Measurements from ENCODE around the gene CEACAM16.
"Not testable (repeated sequence)": the region's sequence is repeated elsewhere in the genome, so short reads cannot be mapped to it uniquely, and the experiment has no call there.

The CEACAM16 gene

DNA sequence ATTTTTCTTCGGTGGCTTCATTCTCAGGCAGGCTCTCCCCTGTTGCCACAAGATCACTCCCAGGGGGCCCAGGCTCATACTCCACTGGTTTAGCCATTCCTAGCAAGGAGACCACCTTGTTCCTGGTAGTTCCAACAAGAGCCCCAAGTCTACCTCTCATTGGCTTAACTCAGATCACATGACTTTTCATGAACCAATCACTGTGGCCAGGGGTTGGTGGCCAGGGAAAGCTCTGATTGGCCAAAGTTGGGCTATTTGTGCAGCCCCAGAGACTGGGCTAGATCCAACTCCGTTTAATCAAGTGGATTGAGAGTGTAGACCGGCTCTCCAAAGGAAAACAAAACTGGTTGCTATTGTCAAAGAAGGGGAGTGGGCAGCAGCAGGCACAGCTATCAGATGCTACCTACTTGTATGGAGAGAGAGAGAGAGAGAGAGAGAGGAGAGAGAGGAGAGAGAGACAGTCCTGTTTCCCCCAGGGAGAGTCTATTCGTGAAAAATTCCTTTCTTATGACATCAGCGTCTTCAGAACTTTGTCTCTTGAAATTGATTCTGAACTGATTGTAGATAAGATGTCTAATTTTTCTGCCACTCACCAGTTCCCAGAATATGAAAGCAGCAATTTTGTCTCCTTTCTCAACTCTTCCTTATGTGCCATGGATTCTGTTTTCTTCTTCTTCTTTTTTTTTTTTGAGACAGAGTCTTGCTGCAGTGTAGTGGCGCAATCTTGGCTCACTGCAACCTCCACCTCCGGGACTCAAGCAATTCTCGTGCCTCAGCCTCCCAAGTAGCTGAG is 21.7 kb upstream of the CEACAM16 start:
- DNase-seq (ENCODE audit: insufficient read length, low spot score) (no peak), FAIRE-seq (no peak)
- TF ChIP-seq SPI1 (IDR thresholded peaks at IDR 0.05; ENCODE audit: low read depth, low read length) (no peak), POLR2AphosphoS5 (IDR thresholded peaks at IDR 0.05; ENCODE audit: low read depth, low read length) (no peak), TAF1 (IDR thresholded peaks at IDR 0.05; ENCODE audit: low read depth, low read length) (no peak), PAX5 (IDR thresholded peaks at IDR 0.05; ENCODE audit: insufficient read depth, low read length, severe bottlenecking) (no peak), POLR2A (IDR thresholded peaks at IDR 0.05; ENCODE audit: low read depth, low read length) (no peak), POU2F2 (IDR thresholded peaks at IDR 0.05; ENCODE audit: low read depth, low read length) (no peak)

DNA sequence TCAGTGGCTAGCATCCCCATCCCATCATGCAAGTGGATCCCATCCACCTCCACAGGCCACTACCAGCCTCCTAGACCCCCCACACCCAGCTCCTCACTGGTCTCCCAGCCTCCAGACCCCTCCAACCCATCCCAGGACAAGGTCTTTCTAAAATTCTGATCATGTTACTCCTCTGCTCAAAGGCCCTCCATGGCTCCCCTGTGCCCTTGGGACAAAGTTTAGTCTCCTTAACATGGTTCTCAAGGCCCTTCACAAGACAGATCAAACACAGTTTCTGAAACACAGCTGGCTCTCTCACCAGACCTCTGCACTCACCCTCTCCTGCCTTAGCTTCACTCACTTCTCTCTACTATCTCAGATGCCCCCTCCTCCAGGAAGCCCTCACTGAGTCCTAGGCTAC is 18.4 kb upstream of the CEACAM16 start:
- FAIRE-seq (no peak), DNase-seq (ENCODE audit: insufficient read length, low spot score) (no peak)
- no peak for TF ChIP-seq PAX5 (IDR thresholded peaks at IDR 0.05; ENCODE audit: insufficient read depth, low read length, severe bottlenecking)
- no peak for TF ChIP-seq POLR2AphosphoS5 (IDR thresholded peaks at IDR 0.05; ENCODE audit: low read depth, low read length)
- no peak for TF ChIP-seq POLR2A (IDR thresholded peaks at IDR 0.05; ENCODE audit: low read depth, low read length)
- no peak for TF ChIP-seq SPI1 (IDR thresholded peaks at IDR 0.05; ENCODE audit: low read depth, low read length)
- TF ChIP-seq POU2F2 (IDR thresholded peaks at IDR 0.05; ENCODE audit: low read depth, low read length), result no peak
- no peak for TF ChIP-seq TAF1 (IDR thresholded peaks at IDR 0.05; ENCODE audit: low read depth, low read length)

DNA sequence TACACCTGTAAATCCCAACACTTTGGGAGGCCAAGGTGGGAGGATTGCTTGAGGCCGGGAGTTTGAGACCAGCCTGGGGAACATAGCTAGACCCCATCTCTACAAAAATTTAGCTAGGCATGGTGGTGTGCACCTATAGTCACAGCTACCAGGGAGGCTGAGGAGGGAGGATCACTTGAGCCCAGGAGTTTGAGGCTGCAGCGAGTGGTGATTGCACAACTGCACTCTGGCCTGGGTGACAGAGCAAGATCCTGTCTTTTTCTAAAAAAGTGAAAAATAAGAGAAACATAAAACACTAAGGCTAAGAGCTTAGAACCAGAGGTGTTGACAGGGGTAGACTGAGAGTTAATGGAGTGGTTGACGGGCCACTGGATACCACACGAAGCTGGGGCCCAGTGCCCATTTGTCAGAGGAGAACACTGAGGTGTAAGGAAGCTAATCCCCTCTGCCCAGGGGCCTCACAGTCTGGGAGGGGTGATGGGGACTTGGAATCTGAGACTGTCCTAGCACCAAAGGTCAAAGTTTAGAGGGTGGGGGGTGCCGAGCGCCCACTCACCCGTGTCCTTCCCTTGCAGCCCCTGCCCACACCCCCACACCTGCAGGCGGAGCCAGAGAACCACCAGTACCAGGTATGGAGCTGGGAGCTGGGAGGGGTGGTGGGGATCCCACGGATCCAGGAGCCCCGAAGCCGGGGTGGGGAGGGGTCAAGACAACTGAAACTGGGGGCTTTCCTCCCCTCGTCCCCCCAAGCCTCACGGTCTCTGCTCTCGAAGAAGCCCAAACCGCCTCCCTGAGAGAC is 16.8 kb upstream of the CEACAM16 start:
- no peak for FAIRE-seq
- TF ChIP-seq PAX5 (IDR thresholded peaks at IDR 0.05; ENCODE audit: insufficient read depth, low read length, severe bottlenecking), result no peak
- TF ChIP-seq POU2F2 (IDR thresholded peaks at IDR 0.05; ENCODE audit: low read depth, low read length), result no peak
- no peak for TF ChIP-seq TAF1 (IDR thresholded peaks at IDR 0.05; ENCODE audit: low read depth, low read length)
- TF ChIP-seq POLR2A (IDR thresholded peaks at IDR 0.05; ENCODE audit: low read depth, low read length), result no peak
- TF ChIP-seq POLR2AphosphoS5 (IDR thresholded peaks at IDR 0.05; ENCODE audit: low read depth, low read length), result no peak
- TF ChIP-seq SPI1 (IDR thresholded peaks at IDR 0.05; ENCODE audit: low read depth, low read length), result no peak
- DNase-seq (ENCODE audit: insufficient read length, low spot score), result no peak

DNA sequence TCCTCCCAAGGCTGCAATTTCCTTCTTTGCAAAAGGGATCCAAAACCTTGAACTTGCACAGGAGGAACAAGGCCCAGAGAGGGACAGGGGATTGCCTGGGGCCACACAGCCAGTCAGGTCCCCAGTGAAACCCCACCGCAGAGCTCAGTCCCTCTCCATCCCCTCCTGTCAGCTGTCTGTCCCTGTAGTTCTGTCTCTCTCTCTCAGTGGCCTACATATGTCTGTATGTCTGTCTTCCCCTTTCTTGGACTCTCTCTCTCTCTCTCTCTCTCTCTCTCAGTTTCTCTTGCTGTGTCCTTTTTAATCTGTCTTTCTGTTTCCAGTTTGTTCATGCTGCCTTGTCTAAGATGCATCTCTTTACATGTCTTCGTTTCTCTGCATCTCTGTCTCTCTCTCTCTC is 16.1 kb upstream of the CEACAM16 start:
- FAIRE-seq, result no peak
- no peak for DNase-seq (ENCODE audit: insufficient read length, low spot score)
- no peak for TF ChIP-seq POLR2A (IDR thresholded peaks at IDR 0.05; ENCODE audit: low read depth, low read length)
- 0 out of 2 replicates have a peak, but pooled peaks have one; percentile 16 for TF ChIP-seq SPI1 (IDR thresholded peaks at IDR 0.05; ENCODE audit: low read depth, low read length)

DNA sequence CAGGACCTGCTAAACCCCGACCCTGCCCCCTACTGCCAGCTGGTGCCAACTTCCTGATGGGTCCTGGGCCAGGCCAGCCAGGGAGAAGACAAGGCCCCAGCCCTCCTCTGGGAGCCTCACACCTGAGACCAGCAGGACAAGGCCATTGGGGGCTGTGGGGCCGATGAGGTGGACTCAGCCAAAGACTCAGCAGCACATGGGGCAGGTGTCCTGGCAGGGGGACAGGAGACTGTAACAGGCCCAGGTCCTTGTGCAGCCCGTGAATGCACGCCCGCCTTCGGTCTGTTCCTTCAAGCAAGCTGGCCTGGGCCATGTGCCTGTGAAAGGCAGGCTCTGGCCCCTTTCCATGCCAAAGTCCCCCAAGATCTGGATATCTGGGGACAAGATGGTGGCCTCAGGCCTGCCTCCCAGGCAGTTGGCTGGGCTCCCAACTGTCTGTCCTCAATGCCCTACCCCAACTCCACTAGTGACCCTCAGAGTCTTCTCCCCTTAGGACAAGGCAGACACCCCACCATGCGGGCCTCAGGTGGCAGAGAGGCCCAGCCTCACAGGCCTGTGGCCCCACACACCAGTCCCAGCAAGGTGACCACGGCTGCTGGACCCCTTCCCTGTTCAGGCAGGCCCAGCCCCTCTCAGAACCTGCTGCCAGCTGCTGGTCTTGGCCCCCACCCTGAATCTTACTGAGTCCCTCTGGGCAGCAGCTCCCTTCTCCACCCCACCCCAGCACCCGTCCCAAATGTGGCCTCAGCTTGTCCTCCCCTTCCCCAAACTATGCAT is 15.3 kb upstream of the CEACAM16 start:
- FAIRE-seq (no peak), DNase-seq (ENCODE audit: insufficient read length, low spot score) (no peak)
- TF ChIP-seq SPI1 (IDR thresholded peaks at IDR 0.05; ENCODE audit: low read depth, low read length), result no peak
- no peak for TF ChIP-seq POLR2A (IDR thresholded peaks at IDR 0.05; ENCODE audit: low read depth, low read length)

DNA sequence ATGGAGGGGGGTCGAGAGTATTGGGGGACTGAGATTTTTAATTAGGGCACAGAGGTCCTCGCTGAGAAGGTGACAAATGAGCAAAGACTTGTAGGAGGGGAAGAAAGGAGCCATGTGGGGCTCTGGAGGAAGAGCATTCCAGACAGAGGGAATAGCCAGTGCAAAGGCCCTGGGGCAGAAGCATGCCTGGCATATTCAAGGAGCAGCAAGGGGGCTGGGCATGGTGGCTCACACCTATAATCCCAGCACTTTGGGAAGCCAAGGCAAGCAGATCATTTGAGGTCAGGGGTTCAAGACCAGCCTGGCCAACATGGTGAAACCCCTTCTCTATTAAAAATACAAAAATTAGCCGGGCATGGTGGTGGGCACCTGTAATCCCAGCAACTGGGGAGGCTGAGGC is 14.6 kb upstream of the CEACAM16 start:
- FAIRE-seq; DNase-seq (ENCODE audit: insufficient read length, low spot score): not testable (repeated sequence)

DNA sequence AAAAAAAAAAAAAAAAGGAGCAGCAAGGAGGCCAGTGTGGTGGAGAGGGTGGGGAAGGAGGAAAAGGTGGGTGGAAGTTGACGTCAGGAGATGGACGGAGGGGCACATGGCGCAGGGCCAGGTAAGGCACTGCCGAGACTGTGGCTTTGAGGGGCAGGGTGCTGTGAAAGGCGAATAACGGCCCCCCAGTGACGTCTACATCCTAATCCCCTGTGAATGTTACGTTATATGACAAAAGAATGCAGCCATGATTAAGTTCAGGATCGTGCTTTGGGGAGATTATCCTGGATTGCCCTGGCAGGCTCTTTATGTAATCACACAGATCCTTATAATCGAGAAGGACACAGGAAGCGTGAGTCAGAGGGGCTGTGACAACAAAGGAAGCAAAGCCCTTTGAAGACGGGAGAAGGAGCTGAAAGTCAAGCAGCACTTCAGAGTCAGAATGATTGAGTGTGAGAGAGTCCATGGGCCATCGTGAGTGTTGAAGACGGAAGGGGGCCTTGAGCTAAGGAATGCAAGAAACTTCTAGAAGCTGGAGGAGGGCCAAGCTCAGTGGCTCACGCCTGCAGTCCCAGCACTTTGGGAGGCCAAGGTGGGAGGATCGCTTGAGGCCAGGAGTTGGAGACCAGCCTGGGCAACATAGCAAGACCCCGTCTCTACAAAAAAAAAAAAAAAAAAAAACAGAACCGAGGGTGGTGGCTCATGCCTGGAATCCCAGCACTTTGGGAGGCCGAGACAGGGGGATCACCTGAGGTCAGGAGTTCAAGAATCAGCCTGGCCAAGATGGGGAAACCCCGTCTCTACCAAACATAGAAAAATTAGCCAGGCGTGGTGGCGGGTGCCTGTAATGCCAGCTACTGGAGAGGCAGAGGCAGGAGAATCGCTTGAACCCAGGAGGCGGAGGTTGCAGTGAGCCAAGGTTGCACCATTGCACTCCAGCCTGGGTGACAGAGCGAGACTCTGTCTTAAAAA is 13.8 kb upstream of the CEACAM16 start:
- TF ChIP-seq SPI1 (IDR thresholded peaks at IDR 0.05; ENCODE audit: low read depth, low read length) (no peak), POLR2AphosphoS5 (IDR thresholded peaks at IDR 0.05; ENCODE audit: low read depth, low read length) (no peak), POLR2A (IDR thresholded peaks at IDR 0.05; ENCODE audit: low read depth, low read length) (no peak), TAF1 (IDR thresholded peaks at IDR 0.05; ENCODE audit: low read depth, low read length) (no peak), POU2F2 (IDR thresholded peaks at IDR 0.05; ENCODE audit: low read depth, low read length) (no peak), PAX5 (IDR thresholded peaks at IDR 0.05; ENCODE audit: insufficient read depth, low read length, severe bottlenecking) (no peak)
- FAIRE-seq, result no peak
- no peak for DNase-seq (ENCODE audit: insufficient read length, low spot score)

DNA sequence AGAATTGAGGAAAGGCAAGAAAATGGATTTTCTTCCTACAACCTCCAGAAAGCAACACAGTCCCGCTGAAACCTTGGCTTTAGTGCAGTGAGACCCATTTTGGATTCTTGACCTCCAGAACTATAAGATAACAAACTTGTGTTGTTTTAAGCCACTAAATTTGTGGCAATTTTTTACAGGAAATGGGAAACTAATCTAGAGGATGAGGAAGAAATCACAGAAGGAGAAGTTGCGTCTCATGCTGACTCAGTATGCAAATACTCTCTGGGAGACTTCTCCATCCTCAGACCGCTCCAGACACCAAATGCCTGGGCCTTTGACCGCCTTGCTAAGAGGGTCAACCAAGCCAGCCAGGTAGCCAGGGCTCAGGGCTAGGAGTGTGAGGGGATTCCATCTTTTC is 13.1 kb upstream of the CEACAM16 start:
- DNase-seq (ENCODE audit: insufficient read length, low spot score), result no peak

DNA sequence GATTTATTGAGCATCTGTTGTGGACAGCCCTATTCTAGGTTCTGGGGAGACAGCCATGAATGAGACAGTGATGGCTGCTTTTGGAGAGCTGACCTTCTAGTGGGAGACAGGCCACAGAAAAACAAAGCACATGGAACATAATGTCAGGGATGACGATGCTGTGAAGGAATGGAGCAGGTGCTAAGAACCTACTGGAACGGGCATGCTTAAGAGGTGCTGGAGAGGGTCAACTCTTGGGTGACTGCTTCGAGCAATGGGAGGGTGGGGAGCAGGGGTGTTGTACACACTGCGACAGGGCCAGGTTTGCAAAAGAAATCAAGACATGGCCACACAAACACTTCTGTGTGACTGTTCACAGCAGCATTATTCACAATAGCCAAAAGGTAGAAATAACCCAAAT is 12.1 kb upstream of the CEACAM16 start:
- TF ChIP-seq POLR2A (IDR thresholded peaks at IDR 0.05; ENCODE audit: low read depth, low read length), result no peak
- no peak for TF ChIP-seq POU2F2 (IDR thresholded peaks at IDR 0.05; ENCODE audit: low read depth, low read length)
- TF ChIP-seq TAF1 (IDR thresholded peaks at IDR 0.05; ENCODE audit: low read depth, low read length), result no peak
- no peak for TF ChIP-seq SPI1 (IDR thresholded peaks at IDR 0.05; ENCODE audit: low read depth, low read length)
- TF ChIP-seq POLR2AphosphoS5 (IDR thresholded peaks at IDR 0.05; ENCODE audit: low read depth, low read length), result no peak
- TF ChIP-seq PAX5 (IDR thresholded peaks at IDR 0.05; ENCODE audit: insufficient read depth, low read length, severe bottlenecking), result no peak
- no peak for FAIRE-seq
- no peak for DNase-seq (ENCODE audit: insufficient read length, low spot score)

More for the DNA sequence above, 13.1 kb upstream of the CEACAM16 start:
- TF ChIP-seq TAF1 (IDR thresholded peaks at IDR 0.05; ENCODE audit: low read depth, low read length) (no peak), POU2F2 (IDR thresholded peaks at IDR 0.05; ENCODE audit: low read depth, low read length) (peak; percentile 90; the same call in 1 of the 2 replicates), SPI1 (IDR thresholded peaks at IDR 0.05; ENCODE audit: low read depth, low read length) (peak; percentile 26; the same call in 1 of the 2 replicates)
- FAIRE-seq, result no peak
